ENCODE results near the gene MED27. TPM values are rescaled to one million over a fixed set of nuclear protein-coding genes. Genes with fewer than 3 reads are reported as not detected.

MED27 gene
- total RNA-seq, 2 experiments from 2014 or later = 22.7 to 23.3 TPM

GRCh38 chr9:131860430-131860829, 219.2 kb downstream of the MED27 start:
- Mint-ChIP-seq H3K36me3 (ENCODE audit: low read depth) (no peaks in the 10 kb centered on the region), H3K4me3 (no peak overlapping the region), H3K27ac (no peak overlapping the region), H3K27me3 (no peaks in the 10 kb centered on the region), H3K4me1 (no peaks in the 10 kb centered on the region), H3K9me3 (no peaks in the 10 kb centered on the region)
- POLR2A ChIA-PET = no interaction called here
- DNase-seq = no peak
- CTCF ChIA-PET = interaction anchor here (0.5 kb wide), 1 partner anchor 102 kb away, joined by 3 read pairs; no protein-coding TSS in a partner anchor

GRCh38 chr9:131858147-131858546, 221.5 kb downstream of the MED27 start:
- no peaks in the 10 kb centered on the region for H3K4me1 Mint-ChIP-seq
- CTCF ChIA-PET = no interaction called here
- POLR2A ChIA-PET = no interaction called here

GRCh38 chr9:131856105-131856504, 223.6 kb downstream of the MED27 start:
- Mint-ChIP-seq H3K36me3 (ENCODE audit: low read depth) (no peaks in the 10 kb centered on the region), H3K4me3 (no peak overlapping the region), H3K27ac (no peak overlapping the region), H3K9me3 (no peaks in the 10 kb centered on the region), H3K27me3 (no peaks in the 10 kb centered on the region), H3K4me1 (peaks cover 3% of the 10 kb centered on the region)
- POLR2A ChIA-PET = no interaction called here
- CTCF ChIA-PET = interaction anchor here (0.6 kb wide), 1 partner anchor 451 kb away, joined by 5 read pairs; no protein-coding TSS in a partner anchor
- DNase-seq = no peak

More at GRCh38 chr9:131858147-131858546, 221.5 kb downstream of the MED27 start:
- Mint-ChIP-seq H3K9me3 (no peaks in the 10 kb centered on the region), H3K27me3 (no peaks in the 10 kb centered on the region), H3K36me3 (ENCODE audit: low read depth) (no peaks in the 10 kb centered on the region), H3K4me3 (no peak overlapping the region), H3K27ac (no peak overlapping the region)
- no peak for DNase-seq

- H3K36me3 Mint-ChIP-seq (ENCODE audit: low read depth) = no peaks in the 10 kb centered on the region
- peaks cover 3% of the 10 kb centered on the region for H3K4me1 Mint-ChIP-seq
- CTCF ChIA-PET = interaction anchor here (0.5 kb wide), 1 partner anchor 74 kb away, joined by 3 read pairs; no protein-coding TSS in a partner anchor
- POLR2A ChIA-PET = no interaction called here
- no peaks in the 10 kb centered on the region for H3K9me3 Mint-ChIP-seq
- no peak overlapping the region for H3K4me3 Mint-ChIP-seq
- H3K27me3 Mint-ChIP-seq = no peaks in the 10 kb centered on the region
- H3K27ac Mint-ChIP-seq = no peak overlapping the region
- DNase-seq = no peak
These were observed 224.6 kb downstream of the MED27 start for GRCh38 chr9:131854896-131855613.

- no peaks in the 10 kb centered on the region for H3K36me3 Mint-ChIP-seq (ENCODE audit: low read depth)
- H3K27ac Mint-ChIP-seq = no peak overlapping the region
- H3K4me1 Mint-ChIP-seq = peaks cover 3% of the 10 kb centered on the region
- DNase-seq = no peak
- H3K27me3 Mint-ChIP-seq = no peaks in the 10 kb centered on the region
- CTCF ChIA-PET = interaction anchor here (0.5 to 1.4 kb wide), 3 partner anchors 18 to 98 kb away, joined by 3 read pairs; no protein-coding TSS in a partner anchor
- no peak overlapping the region for H3K4me3 Mint-ChIP-seq
- no peaks in the 10 kb centered on the region for H3K9me3 Mint-ChIP-seq
- POLR2A ChIA-PET = no interaction called here
These were observed 225.3 kb downstream of the MED27 start for GRCh38 chr9:131854334-131854733.

GRCh38 chr9:131853434-131853833, 226.2 kb downstream of the MED27 start:
- H3K9me3 Mint-ChIP-seq = no peaks in the 10 kb centered on the region
- H3K27ac Mint-ChIP-seq = no peak overlapping the region
- H3K4me3 Mint-ChIP-seq = no peak overlapping the region
- ChIA-PET POLR2A (no interaction called here), CTCF (interaction anchor here (0.9 to 1.4 kb wide), 3 partner anchors 18 to 98 kb away, joined by 3 read pairs; no protein-coding TSS in a partner anchor)
- H3K4me1 Mint-ChIP-seq = peaks cover 3% of the 10 kb centered on the region
- H3K27me3 Mint-ChIP-seq = no peaks in the 10 kb centered on the region
- H3K36me3 Mint-ChIP-seq (ENCODE audit: low read depth) = no peaks in the 10 kb centered on the region
- no peak for DNase-seq

- POLR2A ChIA-PET = no interaction called here
- H3K36me3 Mint-ChIP-seq (ENCODE audit: low read depth) = no peaks in the 10 kb centered on the region
- CTCF ChIA-PET = interaction anchor here (0.7 kb wide), 1 partner anchor 1054 kb away, joined by 4 read pairs; no protein-coding TSS in a partner anchor
- no peak overlapping the region for H3K27ac Mint-ChIP-seq
- DNase-seq = no peak
- peaks cover 3% of the 10 kb centered on the region for H3K4me1 Mint-ChIP-seq
- no peaks in the 10 kb centered on the region for H3K9me3 Mint-ChIP-seq
- no peak overlapping the region for H3K4me3 Mint-ChIP-seq
- H3K27me3 Mint-ChIP-seq = no peaks in the 10 kb centered on the region
These were observed 228.3 kb downstream of the MED27 start for GRCh38 chr9:131851414-131851813.

GRCh38 chr9:131849391-131849790, 230.3 kb downstream of the MED27 start:
- CTCF ChIA-PET = no interaction called here
- no peak for DNase-seq
- H3K27me3 Mint-ChIP-seq = no peaks in the 10 kb centered on the region
- H3K36me3 Mint-ChIP-seq (ENCODE audit: low read depth) = no peaks in the 10 kb centered on the region
- H3K9me3 Mint-ChIP-seq = no peaks in the 10 kb centered on the region
- H3K4me3 Mint-ChIP-seq = no peak overlapping the region
- H3K4me1 Mint-ChIP-seq = peaks cover 9% of the 10 kb centered on the region
- POLR2A ChIA-PET = no interaction called here
- H3K27ac Mint-ChIP-seq = no peak overlapping the region

- ChIA-PET CTCF (no interaction called here), POLR2A (no interaction called here)
- H3K4me1 Mint-ChIP-seq = peaks cover 9% of the 10 kb centered on the region
- no peaks in the 10 kb centered on the region for H3K27me3 Mint-ChIP-seq
- no peaks in the 10 kb centered on the region for H3K9me3 Mint-ChIP-seq
- no peak overlapping the region for H3K27ac Mint-ChIP-seq
- no peak overlapping the region for H3K4me3 Mint-ChIP-seq
- DNase-seq = no peak
- H3K36me3 Mint-ChIP-seq (ENCODE audit: low read depth) = no peaks in the 10 kb centered on the region
These were observed 231.0 kb downstream of the MED27 start for GRCh38 chr9:131848570-131849160.

GRCh38 chr9:131847665-131848354, 231.9 kb downstream of the MED27 start:
- Mint-ChIP-seq H3K27me3 (no peaks in the 10 kb centered on the region), H3K27ac (no peak overlapping the region), H3K9me3 (no peaks in the 10 kb centered on the region), H3K4me1 (peaks cover 9% of the 10 kb centered on the region), H3K4me3 (no peak overlapping the region), H3K36me3 (ENCODE audit: low read depth) (no peaks in the 10 kb centered on the region)
- CTCF ChIA-PET = no interaction called here
- no peak for DNase-seq
- POLR2A ChIA-PET = no interaction called here

GRCh38 chr9:131845305-131846298, 234.1 kb downstream of the MED27 start:
- H3K4me3 Mint-ChIP-seq = no peak overlapping the region
- no peak for DNase-seq
- no peaks in the 10 kb centered on the region for H3K9me3 Mint-ChIP-seq
- POLR2A ChIA-PET = interaction anchor here (0.6 kb wide), 1 partner anchor 26 kb away, joined by 3 read pairs; no protein-coding TSS in a partner anchor
- H3K4me1 Mint-ChIP-seq = peaks cover 16% of the 10 kb centered on the region
- CTCF ChIA-PET = interaction anchor here (0.6 kb wide), 1 partner anchor 1844 kb away, joined by 3 read pairs; no protein-coding TSS in a partner anchor
- no peaks in the 10 kb centered on the region for H3K27me3 Mint-ChIP-seq
- H3K27ac Mint-ChIP-seq = no peak overlapping the region
- no peaks in the 10 kb centered on the region for H3K36me3 Mint-ChIP-seq (ENCODE audit: low read depth)

- ChIA-PET CTCF (no interaction called here), POLR2A (no interaction called here)
- Mint-ChIP-seq H3K4me3 (no peak overlapping the region), H3K36me3 (ENCODE audit: low read depth) (no peaks in the 10 kb centered on the region), H3K4me1 (peaks cover 25% of the 10 kb centered on the region), H3K27ac (no peak overlapping the region), H3K9me3 (no peaks in the 10 kb centered on the region), H3K27me3 (no peaks in the 10 kb centered on the region)
- no peak for DNase-seq
These were observed 234.9 kb downstream of the MED27 start for GRCh38 chr9:131844745-131845118.

All from activated CD4-positive, alpha-beta T cell treated with anti-CD3 and anti-CD28 coated beads, Interleukin-2, amount 10 ng/mL, durations not matched to agents 7 days and 5 days (primary cell).